ENCODE results near the gene CRY2. TPM values are rescaled to one million over a fixed set of nuclear protein-coding genes. Genes with fewer than 3 reads are reported as not detected.

Gene CRY2
- total and polyA plus RNA-seq, 2 experiments from 2014 or later: 9.5 to 15.4 TPM

- no peak for TF ChIP-seq ETS1 (IDR thresholded peaks at IDR 0.05)
Observed at GRCh38 chr11:45932217-45932616, 84.9 kb downstream of the CRY2 start (continued).

Other genes starting within 250 kb of the CRY2 start
- 1.7 and 2.7 TPM in 2 replicates for gene CHST1, start 181.9 kb upstream of the CRY2 start, total RNA-seq (2014; rRNA removed; shearing (Covaris generic))
- 0.84 and 2.1 TPM in 2 replicates for gene CHST1, start 181.9 kb upstream of the CRY2 start, polyA plus RNA-seq (2016; fragmentation: Nextera tagmentation; extraction: Ambion mirVana)
- 6.9 and 11.0 TPM in 2 replicates for gene SLC35C1, start 42.3 kb upstream of the CRY2 start, total RNA-seq (2014; rRNA removed; shearing (Covaris generic))
- 6.8 and 7.7 TPM in 2 replicates for gene SLC35C1, start 42.3 kb upstream of the CRY2 start, polyA plus RNA-seq (2016; fragmentation: Nextera tagmentation; extraction: Ambion mirVana)
- 34.1 and 39.4 TPM in 2 replicates for gene MAPK8IP1, start 38.2 kb downstream of the CRY2 start, total RNA-seq (2014; rRNA removed; shearing (Covaris generic))
- gene MAPK8IP1, start 38.2 kb downstream of the CRY2 start, polyA plus RNA-seq (2016; fragmentation: Nextera tagmentation; extraction: Ambion mirVana): 5.9 and 6.8 TPM in 2 replicates
- 1.1 TPM in 1 of 2 replicates, not detected in the other for gene FREY1, start 59.8 kb downstream of the CRY2 start, total RNA-seq (2014; rRNA removed; shearing (Covaris generic))
- gene FREY1, start 59.8 kb downstream of the CRY2 start, polyA plus RNA-seq (2016; fragmentation: Nextera tagmentation; extraction: Ambion mirVana): not detected in 2 replicates
- gene PEX16, start 70.4 kb downstream of the CRY2 start, total RNA-seq (2014; rRNA removed; shearing (Covaris generic)): 22.4 and 34.1 TPM in 2 replicates
- 23.3 and 27.6 TPM in 2 replicates for gene PEX16, start 70.4 kb downstream of the CRY2 start, polyA plus RNA-seq (2016; fragmentation: Nextera tagmentation; extraction: Ambion mirVana)
- gene LARGE2, start 75.2 kb downstream of the CRY2 start, total RNA-seq (2014; rRNA removed; shearing (Covaris generic)): 74.5 and 107 TPM in 2 replicates
- 89.8 and 97.8 TPM in 2 replicates for gene LARGE2, start 75.2 kb downstream of the CRY2 start, polyA plus RNA-seq (2016; fragmentation: Nextera tagmentation; extraction: Ambion mirVana)

Measured in GM23338 (cell line).